HT1080 (cell line): Measurements from ENCODE around the gene ZNF493. TPM values are rescaled to one million over a fixed set of nuclear protein-coding genes. Genes with fewer than 3 reads are reported as not detected.

Source experiments
- DNase-seq: peaks from one replicate; pipeline ENCODE4 v3.0.0-alpha.2; 2015; ENCODE audit warnings: low read depth
- polyA plus RNA-seq, 2 experiments: library from polyadenylated mRNA; depleted of rRNA; stranded (reverse); fragments of >200 nt; gene quantifications; 2 replicates each; pipeline ENCODE4 v1.2.3, GENCODE V29; 2015
- total RNA-seq: library from RNA; depleted of rRNA; stranded (reverse); fragments of >200 nt; shearing (Covaris generic); gene quantifications from 2 replicates; pipeline ENCODE4 v1.2.3, GENCODE V29; 2014; rRNA removed

The ZNF493 gene
- total RNA-seq: 2.0 and 4.1 TPM in 2 replicates
- polyA plus RNA-seq (2015; cell fraction: cytosol; rRNA removed): 0.45 and 1.0 TPM in 2 replicates
- polyA plus RNA-seq (2015; cell fraction: nucleus; rRNA removed): 16.7 and 18.9 TPM in 2 replicates

- peak; percentile 91 for DNase-seq
Observed at GRCh38 chr19:21396893-21397572, at the start of gene ZNF493. Gene ZNF493 (plus strand): TSS chr19:21397133. CDS start chr19:21397238, 105 bp downstream.

GRCh38 chr19:21352830-21353229 is 44.1 kb upstream of the ZNF493 start:
- DNase-seq: no peak

DNA sequence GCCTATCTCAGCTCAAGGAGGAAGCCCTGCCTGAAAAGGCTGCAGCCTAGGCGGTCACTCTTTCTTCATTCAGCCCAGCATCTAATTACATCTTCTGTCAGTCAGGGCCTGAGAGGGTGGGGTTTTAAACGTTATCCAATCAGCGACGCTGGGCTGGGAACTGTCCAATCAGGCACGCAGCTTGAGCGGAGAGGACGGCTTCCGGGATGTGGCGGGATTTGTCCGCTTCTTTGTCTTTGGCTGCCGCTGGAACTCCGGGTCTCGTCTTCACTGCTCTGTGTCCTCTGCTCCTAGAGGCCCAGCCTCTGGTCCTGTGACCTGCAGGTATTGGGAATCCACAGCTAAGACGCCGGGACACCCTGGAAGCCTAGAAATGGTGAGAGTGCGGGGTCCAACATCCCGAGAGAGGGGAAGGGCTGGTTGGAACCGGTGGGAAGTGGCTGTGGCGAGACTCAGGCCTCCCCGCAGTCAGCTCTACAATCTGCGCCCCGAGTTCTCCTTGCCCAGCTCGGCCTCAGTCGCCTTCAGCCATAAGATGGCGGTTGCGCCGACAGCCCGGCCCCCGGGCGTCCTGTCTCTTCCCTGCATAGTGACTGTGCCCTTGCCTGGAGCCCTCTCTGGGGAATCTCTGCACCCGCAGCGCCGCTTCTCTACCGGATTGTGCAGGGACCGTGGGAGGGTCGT is 38.0 kb upstream of the ZNF493 start, which contains the start of gene ZNF738:
Gene ZNF738 (plus strand): TSS at position 233 of the 684 bp plus-strand sequence. CDS start 141 bp downstream, at position 374.
- DNase-seq: peak; percentile 93

GRCh38 chr19:21362291-21362690 is 34.6 kb upstream of the ZNF493 start:
- no peak for DNase-seq

GRCh38 chr19:21383980-21384582 is 12.9 kb upstream of the ZNF493 start:
- DNase-seq: no peak

DNA sequence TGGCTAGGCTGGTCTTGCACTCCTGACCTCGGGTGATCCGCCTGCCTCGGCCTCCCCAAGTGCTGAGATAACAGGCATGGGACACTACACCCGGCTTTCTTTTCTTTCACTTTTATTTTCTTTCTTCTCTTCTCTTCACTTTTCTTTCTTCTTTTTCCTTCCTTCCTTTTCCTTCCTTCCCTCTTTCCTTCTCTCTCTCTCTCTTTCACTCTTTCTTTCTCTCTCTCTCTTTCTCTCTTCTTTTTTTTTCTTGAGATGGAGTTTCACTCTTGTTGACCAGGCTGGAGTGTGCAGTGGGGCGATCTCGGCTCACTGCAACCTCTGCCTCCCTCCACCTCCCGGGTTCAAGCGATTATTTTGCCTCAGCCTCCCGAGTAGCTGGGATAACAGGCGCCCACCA is 812 bp upstream of the ZNF493 start:
- DNase-seq: no peak

DNA sequence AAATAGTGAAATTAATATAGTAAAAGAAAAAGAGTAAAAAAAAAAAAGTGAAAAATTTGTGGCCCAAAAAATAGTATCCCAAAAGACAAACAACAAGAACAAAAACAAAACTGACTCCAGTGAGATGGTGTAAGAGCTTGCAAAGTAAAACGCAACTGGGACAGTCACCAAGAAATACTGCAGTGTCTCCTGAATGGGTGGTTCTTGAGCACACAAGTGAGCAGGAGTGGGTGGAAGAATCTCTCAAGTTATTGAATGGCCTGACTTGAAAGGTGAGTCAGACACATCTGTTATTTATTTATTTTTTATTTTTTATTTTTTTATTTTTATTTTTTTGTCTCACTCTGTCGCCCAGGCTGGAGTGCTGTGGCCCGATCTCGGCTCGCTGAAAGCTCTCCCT is 1.9 kb downstream of the ZNF493 start:
- no peak for DNase-seq

GRCh38 chr19:21402303-21402985 is 5.5 kb downstream of the ZNF493 start:
- DNase-seq: no peak

DNA sequence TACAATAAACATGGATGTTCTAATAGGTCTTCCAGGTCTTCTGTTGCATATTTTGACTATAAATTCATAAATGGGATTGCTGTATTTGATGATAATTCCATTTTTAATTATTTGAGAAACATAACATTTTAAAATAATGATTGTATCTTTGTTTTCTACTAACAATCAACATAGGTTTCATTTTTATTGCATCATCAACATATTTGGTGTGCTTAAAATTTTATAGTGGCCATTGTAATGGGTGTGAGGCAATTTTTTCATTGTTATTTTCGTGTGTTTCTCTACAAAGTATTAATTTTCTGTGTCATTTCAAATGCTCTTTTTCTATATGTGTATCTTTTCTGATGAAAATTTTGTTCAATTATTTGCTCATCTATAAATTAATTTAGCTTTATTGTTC is 13.2 kb downstream of the ZNF493 start:
- DNase-seq: no peak

- no peak for DNase-seq
Observed at GRCh38 chr19:21422244-21422643, 25.3 kb downstream of the ZNF493 start.

- no peak for DNase-seq
Observed at GRCh38 chr19:21423057-21424041, 26.4 kb downstream of the ZNF493 start.

DNA sequence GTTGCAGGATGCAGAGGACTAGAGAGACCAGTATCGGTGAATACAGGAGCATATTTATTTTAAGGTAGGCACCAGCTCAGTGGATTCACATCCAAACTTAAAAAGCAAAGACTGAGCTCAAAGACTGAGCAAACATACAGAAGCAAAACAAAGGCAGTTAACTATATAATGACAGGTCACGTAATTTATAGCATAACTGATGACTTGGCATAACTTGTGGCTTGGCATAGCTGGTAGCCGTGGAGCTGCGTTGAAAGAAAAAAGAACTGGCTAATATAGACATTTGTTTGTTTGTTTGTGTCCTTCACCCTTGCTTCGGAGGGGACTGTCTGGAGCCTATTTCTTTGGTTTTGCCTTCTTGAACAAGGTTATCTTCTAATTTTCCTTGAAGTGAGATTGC is 33.7 kb downstream of the ZNF493 start:
- DNase-seq: no peak

GRCh38 chr19:21432590-21432989 is 35.7 kb downstream of the ZNF493 start:
- no peak for DNase-seq

- DNase-seq: no peak
Observed at GRCh38 chr19:21434516-21434915, 37.6 kb downstream of the ZNF493 start.

- no peak for DNase-seq
Observed at GRCh38 chr19:21434967-21435544, 38.1 kb downstream of the ZNF493 start.

DNA sequence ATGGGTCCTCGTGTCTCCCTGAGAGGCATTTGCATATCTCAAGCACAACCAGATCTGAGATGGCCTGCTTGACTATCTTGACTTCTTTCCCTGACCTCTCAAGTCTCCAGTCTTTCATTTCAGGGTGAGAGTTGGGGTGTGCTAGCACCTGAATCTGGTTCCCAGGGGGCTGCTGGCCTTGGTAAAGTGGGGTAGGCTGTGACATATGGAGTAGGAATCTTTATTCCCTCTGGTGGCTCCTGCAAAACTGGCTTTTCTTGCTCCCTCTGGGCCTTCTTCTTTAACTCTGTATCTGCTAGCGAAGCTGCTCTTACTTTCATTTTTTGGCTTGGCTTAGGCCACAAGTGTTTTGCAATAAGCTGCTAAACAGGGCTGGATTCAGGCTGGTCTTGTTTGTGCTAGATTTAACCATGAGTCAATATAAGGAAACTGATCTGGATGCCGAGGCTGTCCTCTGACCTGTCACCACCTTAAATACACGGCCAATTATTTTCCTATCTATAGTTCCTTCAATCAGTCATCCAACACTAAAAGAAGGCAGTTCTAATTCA is 42.3 kb downstream of the ZNF493 start:
- no peak for DNase-seq

DNA sequence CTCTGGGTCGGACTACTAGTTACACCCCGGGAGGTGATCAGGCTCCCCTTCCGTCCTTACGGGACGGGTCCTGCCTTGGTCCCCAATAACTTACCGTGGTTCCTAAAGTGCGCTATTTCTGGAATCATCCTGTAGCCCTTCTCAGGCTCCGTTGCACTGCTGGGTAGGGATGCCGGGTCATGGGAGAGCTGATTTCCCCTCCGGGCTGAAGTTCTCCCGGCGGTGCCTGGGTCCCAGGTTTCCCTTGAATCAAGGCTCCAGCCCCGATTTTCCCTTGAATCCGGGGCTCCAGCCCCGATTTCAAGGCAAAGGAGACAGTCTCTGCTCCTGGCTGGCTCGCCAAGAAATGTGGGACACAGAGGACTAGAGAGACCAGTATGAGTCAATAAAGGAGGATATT is 43.4 kb downstream of the ZNF493 start:
- DNase-seq: no peak

GRCh38 chr19:21451187-21451586 is 54.3 kb downstream of the ZNF493 start:
- no peak for DNase-seq

DNA sequence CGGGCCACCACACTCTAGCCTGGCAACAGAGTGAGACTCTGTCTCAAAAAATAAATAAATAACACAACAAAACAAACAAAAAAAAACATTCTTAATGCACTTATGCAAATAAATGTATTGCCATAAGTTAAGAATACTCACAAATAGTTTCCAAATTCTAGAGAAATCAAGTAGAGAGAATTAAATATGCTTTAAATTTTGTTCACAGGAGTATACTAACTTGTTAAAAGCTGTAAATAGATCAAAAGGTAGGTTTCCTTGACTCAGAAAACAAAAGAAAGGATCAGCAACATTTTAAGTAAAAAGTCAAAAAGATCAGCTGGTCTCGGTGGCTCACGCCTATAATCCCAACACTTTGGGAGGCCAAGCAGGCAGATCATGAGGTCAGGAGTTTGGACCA is 58.0 kb downstream of the ZNF493 start:
- no peak for DNase-seq

DNA sequence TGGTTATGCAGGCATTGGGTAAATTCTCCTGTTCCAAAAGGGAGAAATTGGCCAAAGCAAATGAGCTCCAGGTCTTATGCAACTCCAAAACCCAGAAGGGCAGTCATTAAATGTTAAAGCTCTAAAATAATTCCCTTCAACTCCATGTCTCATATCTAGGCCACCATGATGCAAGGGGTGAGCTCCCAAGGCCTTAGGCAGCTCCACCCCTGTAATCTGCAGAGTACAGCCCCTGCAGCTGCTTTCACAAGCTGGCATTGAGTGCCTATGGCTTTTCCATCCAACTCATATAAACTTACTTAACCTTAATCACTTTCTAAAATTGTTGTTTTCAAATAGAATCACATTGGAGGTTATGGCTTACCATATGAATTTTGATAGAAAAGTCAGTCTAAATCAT is 63.8 kb downstream of the ZNF493 start:
- DNase-seq: no peak
